GM12878 (cell line): ENCODE data around the gene NGB. TPM values are rescaled to one million over a fixed set of nuclear protein-coding genes. Genes with fewer than 3 reads are reported as not detected.

Experiments used
- ATAC-seq: fragments of 200-7000 bp; cut with Tn5 transposase; 3 replicates; pipeline ENCODE4 v1.9.1; 2020; ENCODE audit warnings: mild to moderate bottlenecking, moderate library complexity
- BruUV-seq: library from RNA; stranded (reverse); fragments of 400-500 nt; replicated peaks from 2 replicates; lab custom pipeline; 2021; lab: Mats Ljungman, UMichigan
- CTCF ChIA-PET: fragments of 300-600 bp; sonication (Branson Sonifier 250); formaldehyde crosslinking; extraction: SDS; loops from one replicate; lab custom pipeline; 2021; ENCODE audit warnings: inconsistent platforms; lab: Yijun Ruan, JAX
- POLR2A ChIA-PET: fragments of 350-600 bp; formaldehyde crosslinking; extraction: SDS; loops from one replicate; lab custom pipeline; 2021; ENCODE audit warnings: inconsistent platforms; lab: Charles Lee
- RAD21 ChIA-PET: fragments of 300-600 bp; sonication (Branson Sonifier 250); formaldehyde crosslinking; loops from one replicate; lab custom pipeline; 2023; ENCODE audit warnings: antibody characterized with exemption; ENCODE audit not compliant: unreplicated experiment; lab: Charles Lee
- SMC1A ChIA-PET: fragments of 300-600 bp; sonication (Branson Sonifier 250); formaldehyde crosslinking; loops from one replicate; lab custom pipeline; 2023; ENCODE audit not compliant: unreplicated experiment, uncharacterized antibody; lab: Charles Lee
- DNase-seq: peaks from one replicate; pipeline ENCODE4 v3.0.0-alpha.2; 2011; ENCODE audit warnings: low read depth, low spot score
- FAIRE-seq: peaks from 3 replicates; lab custom pipeline; 2011; peaks lifted over from hg19 to GRCh38; lab: Jason Lieb, UNC
- H2AFZ ChIP-seq: 2 replicates; pipeline ENCODE4 v1.6.0; 2011; ENCODE audit warnings: low read depth, low read length, control low read depth; ENCODE audit not compliant: control insufficient read depth
- H3K27ac ChIP-seq: 2 replicates; pipeline ENCODE4 v1.5.1; 2011; ENCODE audit warnings: control low read depth; ENCODE audit not compliant: control insufficient read depth, insufficient read depth
- H3K27me3 ChIP-seq, 2 experiments: replicated peaks in 1 of 2; 2 replicates each; pipeline versions ENCODE4 v1.6.0 to v1.6.1; 2011; ENCODE audit warnings: low read length in 1 of 2; ENCODE audit not compliant: control insufficient read depth in 2 of 2, insufficient read depth in 2 of 2
- H3K36me3 ChIP-seq, 2 experiments: 2 replicates each; pipeline ENCODE4 v1.5.1; 2011; ENCODE audit warnings: low read length in 1 of 2; ENCODE audit not compliant: control insufficient read depth in 2 of 2, insufficient read depth in 2 of 2
- H3K4me1 ChIP-seq: 2 replicates; pipeline ENCODE4 v1.6.1; 2011; ENCODE audit warnings: mild to moderate bottlenecking, low read length, moderate library complexity, mixed read lengths; ENCODE audit not compliant: control insufficient read depth, insufficient read depth
- H3K4me2 ChIP-seq: 2 replicates; pipeline ENCODE4 v1.6.0; 2011; ENCODE audit warnings: control low read depth; ENCODE audit not compliant: control insufficient read depth, insufficient read depth
- H3K4me3 ChIP-seq: fragments of 200-600 bp; sonication (generic); 2 replicates; pipeline ENCODE4 v1.5.1; 2016
- H3K79me2 ChIP-seq: 2 replicates; pipeline ENCODE4 v1.6.0; 2011; ENCODE audit warnings: low read length; ENCODE audit not compliant: control insufficient read depth, insufficient read depth
- H3K9ac ChIP-seq: 2 replicates; pipeline ENCODE4 v1.8.0; 2011; ENCODE audit warnings: low read length, control low read depth, mixed read lengths; ENCODE audit not compliant: control insufficient read depth, insufficient read depth
- H3K9me3 ChIP-seq: replicated peaks from 3 replicates; pipeline ENCODE4 v1.5.1; 2011; ENCODE audit warnings: mild to moderate bottlenecking, low read length; ENCODE audit not compliant: control insufficient read depth, insufficient read depth
- H4K20me1 ChIP-seq: 2 replicates; pipeline ENCODE4 v1.6.0; 2011; ENCODE audit not compliant: control insufficient read depth, insufficient read depth
- CBX3 ChIP-seq: fragments of 200-600 bp; sonication (generic); IDR thresholded peaks from 2 replicates; pipeline ENCODE4 v1.6.1; 2016; ENCODE audit warnings: low read depth, borderline replicate concordance
- EGR1 ChIP-seq, 2 experiments: IDR thresholded peaks; 1 replicate in 1 of 2; 2 replicates in 1 of 2; pipeline ENCODE4 v1.6.1; 2011 to 2012; ENCODE audit warnings: low read depth in 2 of 2, low read length in 2 of 2, borderline replicate concordance in 1 of 2, mild to moderate bottlenecking in 1 of 2, moderate library complexity in 1 of 2
- JUNB ChIP-seq: IDR thresholded peaks from 2 replicates; pipeline ENCODE4 v1.6.1; 2016; ENCODE audit warnings: antibody characterized with exemption, mild to moderate bottlenecking
- KAT2A ChIP-seq: conservative IDR thresholded peaks from 2 replicates; pipeline ENCODE4 v1.6.1; 2011; ENCODE audit warnings: low read depth, low read length; ENCODE audit not compliant: control insufficient read depth
- NFYA ChIP-seq: IDR thresholded peaks from 2 replicates; pipeline ENCODE4 v1.6.1; 2011; ENCODE audit warnings: low read depth, mild to moderate bottlenecking, low read length, improper control_type of control experiment, borderline replicate concordance
- NFYB ChIP-seq: IDR thresholded peaks from 2 replicates; pipeline ENCODE4 v1.6.1; 2011; ENCODE audit warnings: low read depth, mild to moderate bottlenecking, low read length, improper control_type of control experiment, moderate library complexity; ENCODE audit not compliant: insufficient read depth
- PBX3 ChIP-seq: IDR thresholded peaks from 2 replicates; pipeline ENCODE4 v1.6.1; 2011; ENCODE audit warnings: mild to moderate bottlenecking, low read depth, low read length, moderate library complexity; ENCODE audit not compliant: insufficient replicate concordance
- POU2F2 ChIP-seq: IDR thresholded peaks from 3 replicates; pipeline ENCODE4 v1.6.1; 2011; ENCODE audit warnings: low read depth, mild to moderate bottlenecking, low read length, borderline replicate concordance
- TCF7 ChIP-seq: IDR thresholded peaks from 2 replicates; pipeline ENCODE4 v1.6.1; 2014; ENCODE audit warnings: antibody characterized with exemption, borderline replicate concordance
- WGBS: methylation state at CpG from one replicate; pipeline ENCODE4 v1.1.6; 2016; ENCODE audit warnings: low lambda C conversion rate; ENCODE audit not compliant: insufficient replicate concordance, insufficient coverage; ENCODE audit errors: missing lambda C conversion rate; 5-methylcytosine and 5-hydroxymethylcytosine counted together
- in situ Hi-C: fragments of 300-500 bp; cut with MboI; formaldehyde crosslinking; loops from 9 replicates; pipeline ENCODE4 v1.14.3; 2018; ENCODE audit warnings: mixed read lengths
- intact Hi-C: fragments of 100-400 bp; cut with micrococcal nuclease; formaldehyde crosslinking; loops from one replicate; pipeline ENCODE4 v1.14.2; 2022; ENCODE audit not compliant: unreplicated experiment
- polyA plus RNA-seq, 11 experiments: library from polyadenylated mRNA; depleted of rRNA in 4 of 11; unstranded in 6 of 11; stranded (reverse) in 5 of 11; fragments of >200 nt; fragmentation: Nextera tagmentation in 4 of 11; fragmentation: Illumina TruSeq in 1 of 11; extraction: Ambion mirVana in 4 of 11; extraction: Trizol in 1 of 11; gene quantifications; 1 replicate in 1 of 11; 2 replicates in 10 of 11; pipeline versions ENCODE4 v1.2.1 to v1.2.3, GENCODE V29; 2011 to 2016; ENCODE audit warnings: inconsistent platforms in 2 of 11, missing spikeins in 2 of 11, low read depth in 1 of 11
- total RNA-seq, 4 experiments: library from RNA; depleted of rRNA in 3 of 4; stranded (reverse); fragments of >200 nt in 3 of 4; fragmentation: Illumina TruSeq in 1 of 4; extraction: Trizol in 1 of 4; gene quantifications; 2 replicates each; pipeline versions ENCODE4 v1.2.1 to v1.2.3, GENCODE V29; 2013 to 2021
- TF ChIP-seq, protein P1 (sequence below), 3 experiments: IDR thresholded peaks in 2 of 3; conservative IDR thresholded peaks in 1 of 3; 2 replicates each; pipeline ENCODE4 v1.5.1; 2011; ENCODE audit warnings: low read depth in 3 of 3, low read length in 3 of 3, mild to moderate bottlenecking in 3 of 3, control low read depth in 2 of 3, moderate library complexity in 2 of 3, inconsistent platforms in 1 of 3, mixed read lengths in 1 of 3; ENCODE audit not compliant: control insufficient read depth in 2 of 3, insufficient read depth in 1 of 3; ENCODE audit errors: extremely low read depth in 1 of 3

NGB gene
- total and polyA plus RNA-seq, 10 of the 15 experiments (the other 5 are each of a cell fraction or from before 2014, with no cell fraction given): 0.19 TPM; not detected in 9

DNA sequence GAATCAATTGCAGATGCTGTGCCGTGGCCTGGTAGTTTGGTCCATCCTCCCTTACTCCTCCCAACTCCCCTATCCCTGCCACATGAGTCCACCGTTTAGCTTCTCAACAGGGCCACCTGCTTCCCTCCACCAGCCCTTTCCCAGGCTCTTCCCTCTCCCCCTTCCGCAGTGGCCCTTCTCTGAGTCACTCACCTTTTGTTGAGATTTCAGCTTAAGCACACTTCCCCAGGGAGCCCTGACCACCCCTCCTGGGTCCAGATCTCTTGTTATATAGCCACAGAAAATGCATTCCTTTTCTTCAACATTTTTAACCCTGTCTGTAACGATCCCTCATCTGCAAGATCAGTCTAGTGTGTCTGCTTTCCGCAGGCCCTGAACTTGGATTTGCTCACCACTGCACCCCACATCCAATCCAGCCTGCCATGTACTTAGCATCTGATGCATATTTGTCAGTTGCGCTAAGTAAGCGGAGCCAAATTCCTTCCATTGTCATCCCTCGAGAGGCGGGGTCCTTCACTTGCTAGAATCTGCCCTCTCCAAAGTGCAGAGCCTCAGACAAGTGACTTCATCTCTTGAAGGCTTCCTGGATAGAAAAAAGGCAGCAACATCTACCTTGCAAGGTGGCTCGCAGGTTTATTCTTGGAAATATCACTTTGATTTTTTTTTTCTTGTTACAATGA lies 48.3 kb downstream of the NGB start:
- no peak for TF ChIP-seq PBX3
- Histone ChIP-seq H2AFZ (no peak overlapping the region), H4K20me1 (no peaks in the 10 kb centered on the region), H3K27ac (no peak overlapping the region), H3K9me3 (no peaks in the 10 kb centered on the region), H3K79me2 (no peaks in the 10 kb centered on the region), H3K36me3 (no peaks in the 10 kb centered on the region), H3K4me2 (no peak overlapping the region), H3K27me3 (no peaks in the 10 kb centered on the region), H3K4me1 (no peaks in the 10 kb centered on the region), H3K4me3 (no peak overlapping the region), H3K9ac (no peak overlapping the region)
- CTCF ChIA-PET: interaction anchor here (0.7 kb wide), 1 partner anchor 9 kb away, joined by 5 read pairs; no protein-coding TSS in a partner anchor
- in situ Hi-C loops (no loop called here), intact Hi-C loops (no loop called here)
- RAD21 ChIA-PET: no interaction called here
- POLR2A ChIA-PET: no interaction called here
- FAIRE-seq (no peak), DNase-seq (no peak), ATAC-seq (no peak)
- 34% methylated on average over 9 of the region's 10 CpGs for WGBS
- SMC1A ChIA-PET: no interaction called here
- BruUV-seq: no TSS peak

DNA sequence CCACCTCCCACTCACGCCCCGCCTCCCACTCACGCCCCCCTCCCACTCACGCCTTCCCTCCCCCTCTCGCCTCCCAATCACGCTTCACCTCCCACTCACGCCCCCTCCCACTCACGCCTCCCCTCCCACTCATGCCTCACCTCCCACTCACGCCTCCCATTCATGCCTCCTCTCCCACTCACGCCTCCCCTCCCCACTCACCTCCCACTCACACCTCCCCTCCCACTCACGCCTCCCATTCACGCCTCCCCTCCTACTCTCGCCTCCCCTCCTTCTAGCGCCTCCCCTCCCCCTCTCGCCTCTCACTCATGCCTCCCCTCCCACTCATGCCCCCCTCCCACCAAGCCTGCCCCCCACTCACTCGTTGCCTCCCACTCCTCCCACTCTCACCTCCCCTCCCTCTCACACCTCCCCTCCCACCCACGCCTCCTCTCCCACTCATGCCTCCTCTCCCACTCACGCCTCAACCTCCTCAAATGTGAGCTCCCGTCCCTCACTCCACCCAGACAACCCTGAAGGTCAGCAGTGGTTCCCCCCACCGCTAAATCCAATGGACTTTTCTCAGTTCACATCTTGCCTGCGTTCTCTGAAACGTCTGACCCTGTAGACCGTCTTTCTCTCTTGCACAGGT lies 49.6 kb downstream of the NGB start:
- H3K36me3 ChIP-seq: no peaks in the 10 kb centered on the region
- no peak overlapping the region for H2AFZ ChIP-seq
- CTCF ChIA-PET: no interaction called here
- no peaks in the 10 kb centered on the region for H3K79me2 ChIP-seq
- ATAC-seq (no peak), DNase-seq (no peak), FAIRE-seq (no peak)
- no peaks in the 10 kb centered on the region for H4K20me1 ChIP-seq
- H3K9me3 ChIP-seq: no peaks in the 10 kb centered on the region
- no peaks in the 10 kb centered on the region for H3K27me3 ChIP-seq
- no peak overlapping the region for H3K4me3 ChIP-seq
- in situ Hi-C loops (no loop called here), intact Hi-C loops (no loop called here)
- no TSS peak for BruUV-seq
- POLR2A ChIA-PET: interaction anchor here (0.6 kb wide), 1 partner anchor 16 kb away, joined by 4 read pairs; no protein-coding TSS in a partner anchor
- SMC1A ChIA-PET: no interaction called here
- H3K27ac ChIP-seq: no peak overlapping the region
- RAD21 ChIA-PET: no interaction called here
- whole genome bisulfite sequencing: 8% methylated on average over 5 of the region's 23 CpGs
- TF ChIP-seq POU2F2 (no peak), EGR1 (IDR thresholded peaks at IDR 0.05; ENCODE audit: borderline replicate concordance in 1 of 2, low read depth in 2 of 2, low read length in 2 of 2) (peak in 1 of 2 experiments; percentile 16; a peak in 1 of 3 replicates), KAT2A (no peak), NFYB (no peak), TCF7 (no peak), NFYA (no peak), CBX3 (no peak), JUNB (no peak)
- TF ChIP-seq, protein P1, sequence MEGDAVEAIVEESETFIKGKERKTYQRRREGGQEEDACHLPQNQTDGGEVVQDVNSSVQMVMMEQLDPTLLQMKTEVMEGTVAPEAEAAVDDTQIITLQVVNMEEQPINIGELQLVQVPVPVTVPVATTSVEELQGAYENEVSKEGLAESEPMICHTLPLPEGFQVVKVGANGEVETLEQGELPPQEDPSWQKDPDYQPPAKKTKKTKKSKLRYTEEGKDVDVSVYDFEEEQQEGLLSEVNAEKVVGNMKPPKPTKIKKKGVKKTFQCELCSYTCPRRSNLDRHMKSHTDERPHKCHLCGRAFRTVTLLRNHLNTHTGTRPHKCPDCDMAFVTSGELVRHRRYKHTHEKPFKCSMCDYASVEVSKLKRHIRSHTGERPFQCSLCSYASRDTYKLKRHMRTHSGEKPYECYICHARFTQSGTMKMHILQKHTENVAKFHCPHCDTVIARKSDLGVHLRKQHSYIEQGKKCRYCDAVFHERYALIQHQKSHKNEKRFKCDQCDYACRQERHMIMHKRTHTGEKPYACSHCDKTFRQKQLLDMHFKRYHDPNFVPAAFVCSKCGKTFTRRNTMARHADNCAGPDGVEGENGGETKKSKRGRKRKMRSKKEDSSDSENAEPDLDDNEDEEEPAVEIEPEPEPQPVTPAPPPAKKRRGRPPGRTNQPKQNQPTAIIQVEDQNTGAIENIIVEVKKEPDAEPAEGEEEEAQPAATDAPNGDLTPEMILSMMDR (IDR thresholded peaks at IDR 0.05 in 2 of 3, conservative IDR thresholded peaks at IDR 0.05 in 1 of 3; ENCODE audit: control insufficient read depth in 2 of 3, extremely low read depth in 1 of 3, insufficient read depth in 1 of 3, low read depth in 3 of 3, low read length in 3 of 3): no peak
- no peak overlapping the region for H3K9ac ChIP-seq
- H3K4me2 ChIP-seq: no peak overlapping the region
- no peaks in the 10 kb centered on the region for H3K4me1 ChIP-seq
